Liver (tissue), 3 donors: Measurements from ENCODE around the gene NAA16.

ENCODE experiments used
- FOXA1 ChIP-seq: IDR thresholded peaks from 2 replicates; pipeline ENCODE4 v1.6.1; 2016; ENCODE audit warnings: antibody characterized with exemption
- GABPA ChIP-seq, 2 donors: IDR thresholded peaks in 1 of 2; conservative IDR thresholded peaks in 1 of 2; 2 replicates each; pipeline ENCODE4 v1.6.1; 2016; ENCODE audit warnings: antibody characterized with exemption in 2 of 2, mild to moderate bottlenecking in 1 of 2, moderate library complexity in 1 of 2
- HNF4A ChIP-seq, 2 donors: conservative IDR thresholded peaks; 2 replicates each; pipeline ENCODE4 v1.6.1; 2016; ENCODE audit warnings: antibody characterized with exemption in 2 of 2, mild to moderate bottlenecking in 2 of 2
- JUND ChIP-seq, 2 donors: IDR thresholded peaks; 2 replicates each; pipeline ENCODE4 v1.6.1; 2016; ENCODE audit warnings: antibody characterized with exemption in 2 of 2
- RAD21 ChIP-seq, 2 donors: IDR thresholded peaks; 2 replicates each; pipeline ENCODE4 v1.6.1; 2016; ENCODE audit warnings: antibody characterized with exemption in 2 of 2, mild to moderate bottlenecking in 2 of 2
- TAF1 ChIP-seq: conservative IDR thresholded peaks from 2 replicates; pipeline ENCODE4 v1.6.1; 2016; ENCODE audit warnings: antibody characterized with exemption, mild to moderate bottlenecking
- YY1 ChIP-seq: IDR thresholded peaks from 2 replicates; pipeline ENCODE4 v1.6.1; 2016; ENCODE audit warnings: antibody characterized with exemption, mild to moderate bottlenecking
- TF ChIP-seq, protein P1 (sequence below): fragments of 150-350 bp; IDR thresholded peaks from 2 replicates; pipeline ENCODE4 v1.5.1; 2017; ENCODE audit warnings: improper control_type of control experiment, low read depth, low read length; ENCODE audit not compliant: missing input control
- TF ChIP-seq, protein P2 (sequence below): IDR thresholded peaks from 2 replicates; pipeline ENCODE4 v1.6.1; 2016; ENCODE audit warnings: antibody characterized with exemption
- TF ChIP-seq, protein P3 (sequence below): IDR thresholded peaks from 2 replicates; pipeline ENCODE4 v1.6.1; 2016; ENCODE audit warnings: antibody characterized with exemption
- TF ChIP-seq, protein P4 (sequence below): IDR thresholded peaks from 2 replicates; pipeline ENCODE4 v1.6.1; 2016; ENCODE audit warnings: antibody characterized with exemption, mild to moderate bottlenecking
- donor health status: healthy.
- donor health status: healthy.

DNA sequence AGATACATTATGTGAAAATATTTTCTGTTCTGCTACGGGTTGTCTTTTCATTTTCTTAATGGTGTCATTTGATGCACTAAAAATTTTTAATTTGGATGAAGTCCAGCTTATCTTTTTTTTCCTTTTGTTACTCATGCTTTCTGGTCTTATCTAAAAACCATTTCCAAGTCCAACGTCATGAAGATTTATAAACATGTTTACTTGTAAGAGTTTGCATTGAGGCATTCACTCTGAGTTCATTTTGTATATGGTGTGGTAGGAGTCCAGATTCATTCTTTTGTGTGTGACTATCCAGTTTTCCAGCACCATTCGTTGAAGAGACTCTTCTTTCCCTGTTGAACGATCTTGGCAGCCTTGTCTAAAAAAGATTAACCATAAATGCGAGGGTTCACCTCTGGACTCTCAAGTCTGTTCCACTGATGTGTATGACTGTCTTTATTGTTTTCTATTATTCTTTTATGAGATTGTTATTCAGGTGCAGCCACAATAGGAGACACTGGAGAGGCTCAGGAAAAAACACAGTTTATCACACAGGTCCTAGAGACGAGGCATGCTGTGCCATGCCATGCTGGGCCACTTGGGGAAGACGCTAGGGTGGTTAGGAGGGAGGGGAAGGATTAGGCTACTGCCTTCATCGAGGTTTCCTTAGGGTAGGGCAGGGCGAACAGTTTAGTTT lies 35.0 kb downstream of the NAA16 start:
- no peak for TF ChIP-seq GABPA (IDR thresholded peaks at IDR 0.05 in 1 of 2, conservative IDR thresholded peaks at IDR 0.05 in 1 of 2)
- TF ChIP-seq, protein P1, sequence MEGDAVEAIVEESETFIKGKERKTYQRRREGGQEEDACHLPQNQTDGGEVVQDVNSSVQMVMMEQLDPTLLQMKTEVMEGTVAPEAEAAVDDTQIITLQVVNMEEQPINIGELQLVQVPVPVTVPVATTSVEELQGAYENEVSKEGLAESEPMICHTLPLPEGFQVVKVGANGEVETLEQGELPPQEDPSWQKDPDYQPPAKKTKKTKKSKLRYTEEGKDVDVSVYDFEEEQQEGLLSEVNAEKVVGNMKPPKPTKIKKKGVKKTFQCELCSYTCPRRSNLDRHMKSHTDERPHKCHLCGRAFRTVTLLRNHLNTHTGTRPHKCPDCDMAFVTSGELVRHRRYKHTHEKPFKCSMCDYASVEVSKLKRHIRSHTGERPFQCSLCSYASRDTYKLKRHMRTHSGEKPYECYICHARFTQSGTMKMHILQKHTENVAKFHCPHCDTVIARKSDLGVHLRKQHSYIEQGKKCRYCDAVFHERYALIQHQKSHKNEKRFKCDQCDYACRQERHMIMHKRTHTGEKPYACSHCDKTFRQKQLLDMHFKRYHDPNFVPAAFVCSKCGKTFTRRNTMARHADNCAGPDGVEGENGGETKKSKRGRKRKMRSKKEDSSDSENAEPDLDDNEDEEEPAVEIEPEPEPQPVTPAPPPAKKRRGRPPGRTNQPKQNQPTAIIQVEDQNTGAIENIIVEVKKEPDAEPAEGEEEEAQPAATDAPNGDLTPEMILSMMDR: no peak
- no peak for TF ChIP-seq JUND (IDR thresholded peaks at IDR 0.05)
- TF ChIP-seq, protein P2, sequence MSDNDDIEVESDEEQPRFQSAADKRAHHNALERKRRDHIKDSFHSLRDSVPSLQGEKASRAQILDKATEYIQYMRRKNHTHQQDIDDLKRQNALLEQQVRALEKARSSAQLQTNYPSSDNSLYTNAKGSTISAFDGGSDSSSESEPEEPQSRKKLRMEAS: no peak
- TF ChIP-seq HNF4A (conservative IDR thresholded peaks at IDR 0.05): no peak
- no peak for TF ChIP-seq FOXA1
- TF ChIP-seq, protein P3, sequence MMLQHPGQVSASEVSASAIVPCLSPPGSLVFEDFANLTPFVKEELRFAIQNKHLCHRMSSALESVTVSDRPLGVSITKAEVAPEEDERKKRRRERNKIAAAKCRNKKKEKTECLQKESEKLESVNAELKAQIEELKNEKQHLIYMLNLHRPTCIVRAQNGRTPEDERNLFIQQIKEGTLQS: no peak
- TF ChIP-seq TAF1: no peak
- no peak for TF ChIP-seq YY1
- TF ChIP-seq RAD21 (IDR thresholded peaks at IDR 0.05): no peak
- TF ChIP-seq, protein P4, sequence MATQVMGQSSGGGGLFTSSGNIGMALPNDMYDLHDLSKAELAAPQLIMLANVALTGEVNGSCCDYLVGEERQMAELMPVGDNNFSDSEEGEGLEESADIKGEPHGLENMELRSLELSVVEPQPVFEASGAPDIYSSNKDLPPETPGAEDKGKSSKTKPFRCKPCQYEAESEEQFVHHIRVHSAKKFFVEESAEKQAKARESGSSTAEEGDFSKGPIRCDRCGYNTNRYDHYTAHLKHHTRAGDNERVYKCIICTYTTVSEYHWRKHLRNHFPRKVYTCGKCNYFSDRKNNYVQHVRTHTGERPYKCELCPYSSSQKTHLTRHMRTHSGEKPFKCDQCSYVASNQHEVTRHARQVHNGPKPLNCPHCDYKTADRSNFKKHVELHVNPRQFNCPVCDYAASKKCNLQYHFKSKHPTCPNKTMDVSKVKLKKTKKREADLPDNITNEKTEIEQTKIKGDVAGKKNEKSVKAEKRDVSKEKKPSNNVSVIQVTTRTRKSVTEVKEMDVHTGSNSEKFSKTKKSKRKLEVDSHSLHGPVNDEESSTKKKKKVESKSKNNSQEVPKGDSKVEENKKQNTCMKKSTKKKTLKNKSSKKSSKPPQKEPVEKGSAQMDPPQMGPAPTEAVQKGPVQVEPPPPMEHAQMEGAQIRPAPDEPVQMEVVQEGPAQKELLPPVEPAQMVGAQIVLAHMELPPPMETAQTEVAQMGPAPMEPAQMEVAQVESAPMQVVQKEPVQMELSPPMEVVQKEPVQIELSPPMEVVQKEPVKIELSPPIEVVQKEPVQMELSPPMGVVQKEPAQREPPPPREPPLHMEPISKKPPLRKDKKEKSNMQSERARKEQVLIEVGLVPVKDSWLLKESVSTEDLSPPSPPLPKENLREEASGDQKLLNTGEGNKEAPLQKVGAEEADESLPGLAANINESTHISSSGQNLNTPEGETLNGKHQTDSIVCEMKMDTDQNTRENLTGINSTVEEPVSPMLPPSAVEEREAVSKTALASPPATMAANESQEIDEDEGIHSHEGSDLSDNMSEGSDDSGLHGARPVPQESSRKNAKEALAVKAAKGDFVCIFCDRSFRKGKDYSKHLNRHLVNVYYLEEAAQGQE: no peak
